HG02678 (cell line): ENCODE measurements around the gene GFPT1.

Source experiments
- ATAC-seq: cut with Tn5 transposase; IDR thresholded peaks from one replicate; pipeline ENCODE4 v1.9.1; 2021; ENCODE audit warnings: mild to moderate bottlenecking, moderate library complexity; ENCODE audit not compliant: unreplicated experiment

The GFPT1 gene

GRCh38 chr2:69292256-69292655 is 94.8 kb downstream of the GFPT1 start:
- no peak for ATAC-seq

GRCh38 chr2:69291721-69292120 is 95.3 kb downstream of the GFPT1 start:
- ATAC-seq, result no peak

GRCh38 chr2:69291004-69291650 is 95.9 kb downstream of the GFPT1 start:
- no peak for ATAC-seq

GRCh38 chr2:69288429-69288828 is 98.6 kb downstream of the GFPT1 start:
- ATAC-seq, result no peak

- ATAC-seq, result no peak
Measured at GRCh38 chr2:69287544-69287943, 99.5 kb downstream of the GFPT1 start.

GRCh38 chr2:69285379-69285894 is 101.6 kb downstream of the GFPT1 start:
- no peak for ATAC-seq

GRCh38 chr2:69280796-69281412 is 106.1 kb downstream of the GFPT1 start:
- ATAC-seq, result no peak

GRCh38 chr2:69279931-69280681 is 106.9 kb downstream of the GFPT1 start:
- no peak for ATAC-seq

- ATAC-seq, result no peak
Measured at GRCh38 chr2:69279211-69279610, 107.8 kb downstream of the GFPT1 start.

- no peak for ATAC-seq
Measured at GRCh38 chr2:69278366-69278765, 108.7 kb downstream of the GFPT1 start.

- ATAC-seq, result no peak
Measured at GRCh38 chr2:69275490-69275889, 111.5 kb downstream of the GFPT1 start.

GRCh38 chr2:69272803-69273471 is 114.1 kb downstream of the GFPT1 start:
- ATAC-seq, result no peak

- ATAC-seq, result no peak
Measured at GRCh38 chr2:69271831-69272257, 115.2 kb downstream of the GFPT1 start.
